ENCODE results near the gene HSPB9.

Gene HSPB9

DNA sequence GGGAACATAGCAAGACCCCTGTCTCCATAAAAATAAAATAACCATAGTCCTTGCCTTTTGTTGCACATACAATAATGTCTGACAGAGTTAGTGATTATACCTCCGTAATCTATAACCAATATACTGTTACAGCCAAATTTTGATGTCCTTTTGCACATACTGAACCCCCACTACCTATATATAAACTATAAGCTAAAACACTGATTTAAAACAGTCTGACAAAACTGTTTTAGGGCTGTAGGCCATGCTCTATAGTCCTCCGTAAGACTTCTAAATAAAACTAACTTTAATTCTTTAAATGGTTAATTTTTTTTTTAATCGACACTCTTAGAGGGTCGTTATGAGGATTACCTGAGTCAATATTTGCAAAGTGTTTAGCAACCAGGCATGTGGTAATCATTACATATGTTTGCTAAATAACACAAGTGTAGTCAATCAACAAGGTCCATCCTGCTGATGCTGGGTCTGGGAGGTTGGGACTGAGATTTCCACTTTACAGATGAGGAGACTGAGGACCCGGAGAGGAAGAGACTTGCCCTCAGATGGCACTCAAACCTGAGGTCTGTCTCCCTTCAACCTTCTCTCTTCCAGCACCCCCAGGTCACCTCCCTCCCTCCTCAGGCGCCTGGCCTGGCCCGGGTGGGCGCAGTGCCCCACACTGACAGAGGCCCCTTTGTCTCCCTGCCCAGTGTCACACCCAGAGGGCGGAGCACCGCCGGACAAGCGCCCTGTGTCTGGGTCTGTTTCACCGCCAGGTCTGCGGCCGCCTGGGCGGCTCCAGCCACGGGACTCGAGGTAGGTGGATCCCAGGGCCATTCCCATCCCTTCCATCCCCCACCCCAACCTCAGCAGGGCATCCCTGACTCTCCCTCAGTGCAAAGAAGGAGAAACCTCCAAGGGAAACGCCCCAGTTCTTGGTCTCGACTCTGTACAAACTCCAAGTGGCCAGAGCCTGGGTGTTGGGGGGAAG lies 34.6 kb upstream of the HSPB9 start:
- Histone ChIP-seq H3K27ac (no peak overlapping the region), H2AFZ (ENCODE audit: low read depth) (no peak overlapping the region), H3K4me3 (IDR thresholded peaks at IDR 0.05; ENCODE audit: insufficient read depth, low read depth, low read length) (no peak overlapping the region), H3K4me1 (ENCODE audit: low read depth, poor library complexity, severe bottlenecking) (no peaks in the 10 kb centered on the region), H3K9ac (no peak overlapping the region), H4K20me1 (ENCODE audit: insufficient read depth) (no peaks in the 10 kb centered on the region), H3K27me3 (ENCODE audit: insufficient read depth, low read depth) (no peaks in the 10 kb centered on the region), H3K36me3 (ENCODE audit: insufficient read depth) (no peaks in the 10 kb centered on the region), H3K79me2 (ENCODE audit: insufficient read depth, low read depth) (no peaks in the 10 kb centered on the region), H3K4me2 (no peak overlapping the region)
- TF ChIP-seq, protein P1, sequence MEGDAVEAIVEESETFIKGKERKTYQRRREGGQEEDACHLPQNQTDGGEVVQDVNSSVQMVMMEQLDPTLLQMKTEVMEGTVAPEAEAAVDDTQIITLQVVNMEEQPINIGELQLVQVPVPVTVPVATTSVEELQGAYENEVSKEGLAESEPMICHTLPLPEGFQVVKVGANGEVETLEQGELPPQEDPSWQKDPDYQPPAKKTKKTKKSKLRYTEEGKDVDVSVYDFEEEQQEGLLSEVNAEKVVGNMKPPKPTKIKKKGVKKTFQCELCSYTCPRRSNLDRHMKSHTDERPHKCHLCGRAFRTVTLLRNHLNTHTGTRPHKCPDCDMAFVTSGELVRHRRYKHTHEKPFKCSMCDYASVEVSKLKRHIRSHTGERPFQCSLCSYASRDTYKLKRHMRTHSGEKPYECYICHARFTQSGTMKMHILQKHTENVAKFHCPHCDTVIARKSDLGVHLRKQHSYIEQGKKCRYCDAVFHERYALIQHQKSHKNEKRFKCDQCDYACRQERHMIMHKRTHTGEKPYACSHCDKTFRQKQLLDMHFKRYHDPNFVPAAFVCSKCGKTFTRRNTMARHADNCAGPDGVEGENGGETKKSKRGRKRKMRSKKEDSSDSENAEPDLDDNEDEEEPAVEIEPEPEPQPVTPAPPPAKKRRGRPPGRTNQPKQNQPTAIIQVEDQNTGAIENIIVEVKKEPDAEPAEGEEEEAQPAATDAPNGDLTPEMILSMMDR (conservative IDR thresholded peaks at IDR 0.05; ENCODE audit: low read depth, low read length), result no peak

- no peaks in the 10 kb centered on the region for H3K4me1 ChIP-seq (ENCODE audit: low read depth, poor library complexity, severe bottlenecking)
- no peak overlapping the region for H3K4me3 ChIP-seq (IDR thresholded peaks at IDR 0.05; ENCODE audit: insufficient read depth, low read depth, low read length)
- TF ChIP-seq, protein P1 (conservative IDR thresholded peaks at IDR 0.05; ENCODE audit: low read depth, low read length), result no peak
- H3K27ac ChIP-seq, result no peak overlapping the region
- no peaks in the 10 kb centered on the region for H3K27me3 ChIP-seq (ENCODE audit: insufficient read depth, low read depth)
- H3K9ac ChIP-seq, result no peak overlapping the region
- no peak overlapping the region for H3K4me2 ChIP-seq
- H4K20me1 ChIP-seq (ENCODE audit: insufficient read depth), result no peaks in the 10 kb centered on the region
- no peaks in the 10 kb centered on the region for H3K36me3 ChIP-seq (ENCODE audit: insufficient read depth)
- no peaks in the 10 kb centered on the region for H3K79me2 ChIP-seq (ENCODE audit: insufficient read depth, low read depth)
- no peak overlapping the region for H2AFZ ChIP-seq (ENCODE audit: low read depth)
These were observed 33.9 kb upstream of the HSPB9 start for GRCh38 chr17:42088736-42089135.

DNA sequence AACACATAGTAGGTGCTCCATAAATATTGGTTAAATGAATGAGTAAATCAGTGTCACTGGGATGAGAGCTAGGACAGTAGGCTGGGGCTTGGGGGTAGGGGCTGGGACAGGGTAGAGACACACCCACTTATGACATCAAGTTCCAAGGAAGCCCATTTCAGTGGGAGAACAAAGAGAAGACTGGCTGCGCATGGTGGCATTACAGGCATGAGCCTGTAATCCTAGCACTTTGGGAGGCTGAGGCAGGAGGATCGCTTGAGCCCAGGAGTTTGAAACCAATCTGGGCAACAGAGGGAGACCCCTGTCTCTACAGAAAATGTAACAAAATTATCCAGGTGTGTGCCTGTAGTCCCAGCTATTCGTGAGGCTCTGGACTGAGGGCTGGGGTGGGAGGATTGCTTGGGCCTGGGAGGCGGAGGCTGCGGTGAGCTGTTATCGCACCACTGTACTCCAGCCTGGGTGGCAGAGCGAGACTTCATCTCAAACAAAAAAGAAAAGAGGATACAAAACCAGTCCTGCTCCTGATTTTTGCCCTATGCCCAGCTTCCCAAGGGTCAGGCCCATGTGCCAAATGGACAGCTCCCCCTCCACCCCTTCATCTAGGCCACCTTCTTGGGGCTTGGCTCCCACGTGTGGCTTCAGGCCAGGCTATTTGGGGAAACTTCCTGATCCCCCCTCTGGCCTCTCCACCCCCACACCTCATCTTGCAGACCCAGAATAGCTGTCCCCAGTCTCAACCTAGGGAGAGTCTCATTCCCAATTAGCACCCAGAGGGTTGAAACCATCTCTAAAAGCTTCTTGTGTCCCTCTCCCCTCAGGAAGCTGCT lies 31.4 kb upstream of the HSPB9 start:
- no peaks in the 10 kb centered on the region for H3K79me2 ChIP-seq (ENCODE audit: insufficient read depth, low read depth)

GRCh38 chr17:42092939-42093338 lies 29.7 kb upstream of the HSPB9 start:
- no peak overlapping the region for H3K27ac ChIP-seq
- H4K20me1 ChIP-seq (ENCODE audit: insufficient read depth), result no peaks in the 10 kb centered on the region
- H3K4me1 ChIP-seq (ENCODE audit: low read depth, poor library complexity, severe bottlenecking), result no peaks in the 10 kb centered on the region

More for the DNA sequence above, 31.4 kb upstream of the HSPB9 start:
- H3K36me3 ChIP-seq (ENCODE audit: insufficient read depth), result no peaks in the 10 kb centered on the region
- no peak overlapping the region for H3K4me3 ChIP-seq (IDR thresholded peaks at IDR 0.05; ENCODE audit: insufficient read depth, low read depth, low read length)
- no peaks in the 10 kb centered on the region for H3K4me1 ChIP-seq (ENCODE audit: low read depth, poor library complexity, severe bottlenecking)
- H3K27me3 ChIP-seq (ENCODE audit: insufficient read depth, low read depth), result no peaks in the 10 kb centered on the region
- H2AFZ ChIP-seq (ENCODE audit: low read depth), result no peak overlapping the region
- H3K27ac ChIP-seq, result no peak overlapping the region
- no peak overlapping the region for H3K9ac ChIP-seq
- H4K20me1 ChIP-seq (ENCODE audit: insufficient read depth), result no peaks in the 10 kb centered on the region
- TF ChIP-seq, protein P1 (conservative IDR thresholded peaks at IDR 0.05; ENCODE audit: low read depth, low read length), result no peak
- no peak overlapping the region for H3K4me2 ChIP-seq

More at GRCh38 chr17:42092939-42093338, 29.7 kb upstream of the HSPB9 start:
- Histone ChIP-seq H3K4me3 (IDR thresholded peaks at IDR 0.05; ENCODE audit: insufficient read depth, low read depth, low read length) (no peak overlapping the region), H3K9ac (no peak overlapping the region), H2AFZ (ENCODE audit: low read depth) (no peak overlapping the region), H3K36me3 (ENCODE audit: insufficient read depth) (no peaks in the 10 kb centered on the region), H3K27me3 (ENCODE audit: insufficient read depth, low read depth) (0 out of 2 replicates have a peak, but pooled peaks cover 3% of the 10 kb centered on the region), H3K79me2 (ENCODE audit: insufficient read depth, low read depth) (no peaks in the 10 kb centered on the region), H3K4me2 (no peak overlapping the region)
- TF ChIP-seq, protein P1 (conservative IDR thresholded peaks at IDR 0.05; ENCODE audit: low read depth, low read length), result no peak

All from KMS-11 (cell line).